ENCODE measurements around the gene PTPRK.
A peak's percentile ranks its signal among the peaks of the same experiment; 100 is the strongest.

The PTPRK gene

GRCh38 chr6:128521282-128521632, 858 bp upstream of the PTPRK start:
- Mint-ChIP-seq H3K4me1 (peaks cover 21% of the 10 kb centered on the region), H3K27ac (no peak overlapping the region), H3K9me3 (no peaks in the 10 kb centered on the region), H3K36me3 (no peaks in the 10 kb centered on the region), H3K4me3 (peak overlapping the region; percentile 90)
- ATAC-seq (no peak), DNase-seq (ENCODE audit: low spot score in 2 of 2) (no peak)

GRCh38 chr6:128519931-128520435, 416 bp downstream of the PTPRK start:
- no peaks in the 10 kb centered on the region for H3K9me3 Mint-ChIP-seq
- DNase-seq (ENCODE audit: low spot score in 2 of 2) (peak in 1 of 2 donors; percentile 20), ATAC-seq (peak; percentile 53)
- H3K36me3 Mint-ChIP-seq = no peaks in the 10 kb centered on the region
- H3K27ac Mint-ChIP-seq = peak overlapping the region; percentile 61
- peak overlapping the region; percentile 90 for H3K4me3 Mint-ChIP-seq
- H3K4me1 Mint-ChIP-seq = peaks cover 21% of the 10 kb centered on the region

- ATAC-seq = peak; percentile 44
- Mint-ChIP-seq H3K4me1 (peaks cover 21% of the 10 kb centered on the region), H3K4me3 (peak overlapping the region; percentile 90), H3K27ac (peak overlapping the region; percentile 61), H3K36me3 (no peaks in the 10 kb centered on the region), H3K9me3 (no peaks in the 10 kb centered on the region)
- peak; percentile 12 to 68 for DNase-seq (ENCODE audit: low spot score in 2 of 2)
Measured at GRCh38 chr6:128519132-128519930, 1.1 kb downstream of the PTPRK start.

GRCh38 chr6:128518434-128519131, 1.8 kb downstream of the PTPRK start:
- DNase-seq (ENCODE audit: low spot score in 2 of 2) (no peak), ATAC-seq (no peak)
- no peak overlapping the region for H3K27ac Mint-ChIP-seq
- H3K4me1 Mint-ChIP-seq = peaks cover 21% of the 10 kb centered on the region
- no peaks in the 10 kb centered on the region for H3K9me3 Mint-ChIP-seq
- no peaks in the 10 kb centered on the region for H3K36me3 Mint-ChIP-seq
- H3K4me3 Mint-ChIP-seq = peak overlapping the region; percentile 90

GRCh38 chr6:128517124-128517523, 3.3 kb downstream of the PTPRK start:
- no peak overlapping the region for H3K4me3 Mint-ChIP-seq
- H3K9me3 Mint-ChIP-seq = no peaks in the 10 kb centered on the region
- no peak overlapping the region for H3K27ac Mint-ChIP-seq
- H3K36me3 Mint-ChIP-seq = no peaks in the 10 kb centered on the region
- no peak for ATAC-seq
- DNase-seq (ENCODE audit: low spot score in 2 of 2) = no peak
- H3K4me1 Mint-ChIP-seq = peaks cover 21% of the 10 kb centered on the region

GRCh38 chr6:128516514-128516898, 3.9 kb downstream of the PTPRK start:
- Mint-ChIP-seq H3K36me3 (no peaks in the 10 kb centered on the region), H3K4me1 (peaks cover 21% of the 10 kb centered on the region), H3K9me3 (no peaks in the 10 kb centered on the region), H3K27ac (no peak overlapping the region), H3K4me3 (no peak overlapping the region)
- DNase-seq (ENCODE audit: low spot score in 2 of 2) (no peak), ATAC-seq (no peak)

GRCh38 chr6:128515550-128516513, 4.6 kb downstream of the PTPRK start:
- DNase-seq (ENCODE audit: low spot score in 2 of 2) = no peak

GRCh38 chr6:128513878-128514277, 6.5 kb downstream of the PTPRK start:
- DNase-seq (ENCODE audit: low spot score in 2 of 2) (no peak), ATAC-seq (no peak)
- Mint-ChIP-seq H3K27ac (no peak overlapping the region), H3K9me3 (no peaks in the 10 kb centered on the region), H3K36me3 (no peaks in the 10 kb centered on the region), H3K4me1 (peaks cover 3% of the 10 kb centered on the region), H3K4me3 (no peak overlapping the region)

More at GRCh38 chr6:128515550-128516513, 4.6 kb downstream of the PTPRK start:
- Mint-ChIP-seq H3K4me3 (no peak overlapping the region), H3K36me3 (no peaks in the 10 kb centered on the region), H3K27ac (no peak overlapping the region), H3K9me3 (no peaks in the 10 kb centered on the region), H3K4me1 (peaks cover 17% of the 10 kb centered on the region)
- no peak for ATAC-seq

- ATAC-seq = no peak
- DNase-seq (ENCODE audit: low spot score in 2 of 2) = no peak
- no peak overlapping the region for H3K27ac Mint-ChIP-seq
Measured at GRCh38 chr6:128512296-128512695, 8.1 kb downstream of the PTPRK start.

GRCh38 chr6:128511506-128511905, 8.9 kb downstream of the PTPRK start:
- ATAC-seq (no peak), DNase-seq (ENCODE audit: low spot score in 2 of 2) (no peak)
- Mint-ChIP-seq H3K9me3 (no peaks in the 10 kb centered on the region), H3K4me1 (no peaks in the 10 kb centered on the region), H3K27ac (no peak overlapping the region), H3K36me3 (no peaks in the 10 kb centered on the region), H3K4me3 (no peak overlapping the region)

More at GRCh38 chr6:128512296-128512695, 8.1 kb downstream of the PTPRK start:
- Mint-ChIP-seq H3K4me3 (no peak overlapping the region), H3K4me1 (no peaks in the 10 kb centered on the region), H3K9me3 (no peaks in the 10 kb centered on the region), H3K36me3 (no peaks in the 10 kb centered on the region)

GRCh38 chr6:128509709-128510108, 10.7 kb downstream of the PTPRK start:
- Mint-ChIP-seq H3K9me3 (no peaks in the 10 kb centered on the region), H3K4me3 (no peak overlapping the region), H3K4me1 (no peaks in the 10 kb centered on the region), H3K36me3 (no peaks in the 10 kb centered on the region), H3K27ac (no peak overlapping the region)
- peak; percentile 31 for ATAC-seq
- DNase-seq (ENCODE audit: low spot score in 2 of 2) = no peak

GRCh38 chr6:128508588-128509296, 11.7 kb downstream of the PTPRK start:
- Mint-ChIP-seq H3K4me1 (no peaks in the 10 kb centered on the region), H3K36me3 (no peaks in the 10 kb centered on the region), H3K27ac (no peak overlapping the region), H3K9me3 (no peaks in the 10 kb centered on the region), H3K4me3 (no peak overlapping the region)
- no peak for ATAC-seq
- no peak for DNase-seq (ENCODE audit: low spot score in 2 of 2)

GRCh38 chr6:128507337-128508310, 12.8 kb downstream of the PTPRK start:
- ATAC-seq (no peak), DNase-seq (ENCODE audit: low spot score in 2 of 2) (no peak)
- H3K9me3 Mint-ChIP-seq = no peaks in the 10 kb centered on the region
- no peak overlapping the region for H3K4me3 Mint-ChIP-seq
- H3K27ac Mint-ChIP-seq = no peak overlapping the region
- H3K4me1 Mint-ChIP-seq = no peaks in the 10 kb centered on the region
- H3K36me3 Mint-ChIP-seq = no peaks in the 10 kb centered on the region

- Mint-ChIP-seq H3K36me3 (no peaks in the 10 kb centered on the region), H3K4me3 (no peak overlapping the region), H3K4me1 (no peaks in the 10 kb centered on the region), H3K9me3 (no peaks in the 10 kb centered on the region), H3K27ac (no peak overlapping the region)
- DNase-seq (ENCODE audit: low spot score in 2 of 2) = no peak
- no peak for ATAC-seq
Measured at GRCh38 chr6:128505603-128506002, 14.8 kb downstream of the PTPRK start.
